ENCODE data around the gene ANKRD55. TPM values are rescaled to one million over a fixed set of nuclear protein-coding genes. Genes with fewer than 3 reads are reported as not detected.

Gene ANKRD55
- total and polyA plus RNA-seq, 2 of the 8 experiments (the other 6 are each of a cell fraction or from before 2014, with no cell fraction given): not detected

- H2BK15ac ChIP-seq (ENCODE audit: low read length): no peak overlapping the region
- no peak overlapping the region for H4K8ac ChIP-seq (ENCODE audit: extremely low read depth, insufficient read depth, low read length)
- H3K56ac ChIP-seq (replicated peaks; ENCODE audit: insufficient read length, low read depth, low read length): no peak overlapping the region
- H3K23ac ChIP-seq (ENCODE audit: insufficient read length): no peak overlapping the region
- H3K79me2 ChIP-seq (ENCODE audit: control insufficient read depth in 1 of 2, insufficient read depth in 2 of 2, low read length in 2 of 2): no peaks in the 10 kb centered on the region
- 87% methylated on average over 3 of the region's 3 CpGs; no CpG with 5 or more reads in 1 of the 2 experiments for WGBS, 2 experiments (ENCODE audit: extremely low coverage in 1 of 2, insufficient coverage in 1 of 2, insufficient read length in 1 of 2, insufficient replicate concordance in 2 of 2, low coverage in 1 of 2, low lambda C conversion rate in 2 of 2, missing lambda C conversion rate in 1 of 2)
- ChIA-PET CTCF (ENCODE audit: partially characterized antibody) (no interaction called here), POLR2A (ENCODE audit: partially characterized antibody) (no interaction called here)
- H3K27ac ChIP-seq (ENCODE audit: low read depth, low read length): no peak overlapping the region
- H2BK20ac ChIP-seq (ENCODE audit: low read length): no peak overlapping the region
- H4K91ac ChIP-seq (replicated peaks; ENCODE audit: insufficient read length, low read length): no peak overlapping the region
- H4K20me1 ChIP-seq (replicated peaks in 1 of 2; ENCODE audit: control insufficient read depth in 1 of 2, insufficient read depth in 2 of 2, low read length in 2 of 2): no peaks in the 10 kb centered on the region
- TF ChIP-seq TCF12 (IDR thresholded peaks at IDR 0.05; ENCODE audit: low read depth, low read length) (no peak), SIN3A (conservative IDR thresholded peaks at IDR 0.05 in 1 of 2, IDR thresholded peaks at IDR 0.05 in 1 of 2; ENCODE audit: low read depth in 1 of 2, low read length in 2 of 2) (no peak), RAD21 (IDR thresholded peaks at IDR 0.05 in 1 of 2, conservative IDR thresholded peaks at IDR 0.05 in 1 of 2; ENCODE audit: low read depth in 2 of 2, low read length in 2 of 2) (no peak), SP2 (IDR thresholded peaks at IDR 0.05; ENCODE audit: low read length) (no peak), SIX5 (IDR thresholded peaks at IDR 0.05; ENCODE audit: low read depth, low read length) (no peak), RFX5 (IDR thresholded peaks at IDR 0.05; ENCODE audit: borderline replicate concordance, low read depth, low read length) (no peak), GTF2F1 (IDR thresholded peaks at IDR 0.05; ENCODE audit: borderline replicate concordance, low read depth, low read length) (no peak), CEBPB (IDR thresholded peaks at IDR 0.05; ENCODE audit: low read depth, low read length) (no peak), EZH2 (IDR thresholded peaks at IDR 0.05; ENCODE audit: low read depth, low read length, severe bottlenecking) (no peak), SRF (IDR thresholded peaks at IDR 0.05; ENCODE audit: low read depth, low read length) (no peak), CHD1 (IDR thresholded peaks at IDR 0.05; ENCODE audit: low read depth, low read length) (no peak), POU5F1 (IDR thresholded peaks at IDR 0.05; ENCODE audit: low read depth, low read length) (no peak)
- no peak overlapping the region for H2BK12ac ChIP-seq (ENCODE audit: low read depth, low read length)
- H3K9me3 ChIP-seq (ENCODE audit: insufficient read depth in 2 of 2, low read depth in 1 of 2, low read length in 1 of 2): peaks cover 4 to 8% of the 10 kb centered on the region in 2 experiments; a peak in 3 of 4 replicates
- no peak for FAIRE-seq
- no peak overlapping the region for H3K18ac ChIP-seq (ENCODE audit: extremely low read depth, low read length)
- no peak for DNase-seq (ENCODE audit: low read depth in 1 of 2, low spot score in 2 of 2)
- no peaks in the 10 kb centered on the region for H3K36me3 ChIP-seq (ENCODE audit: control insufficient read depth in 2 of 4, insufficient read depth in 4 of 4, low read length in 3 of 4)
- no peak overlapping the region for H3K4me3 ChIP-seq (ENCODE audit: extremely low read depth in 1 of 4, insufficient read depth in 2 of 4, low read depth in 3 of 4, low read length in 4 of 4)
- H2AK5ac ChIP-seq (ENCODE audit: low read depth, low read length): no peak overlapping the region
- H2AFZ ChIP-seq (ENCODE audit: low read length): no peak overlapping the region
- H3K4me1 ChIP-seq (replicated peaks in 1 of 4; ENCODE audit: control insufficient read depth in 3 of 4, insufficient read depth in 4 of 4, low read length in 3 of 4): no peaks in the 10 kb centered on the region
- H3K23me2 ChIP-seq (ENCODE audit: low read depth, low read length): no peaks in the 10 kb centered on the region
- H2BK5ac ChIP-seq (ENCODE audit: low read depth, low read length): no peak overlapping the region
- no peak overlapping the region for H2BK120ac ChIP-seq (replicated peaks; ENCODE audit: low read depth, low read length)
- H3K4ac ChIP-seq (replicated peaks; ENCODE audit: insufficient read length, low read depth, low read length): no peak overlapping the region
- H3K4me2 ChIP-seq (ENCODE audit: insufficient read depth in 1 of 2, low read depth in 2 of 2, low read length in 2 of 2): no peak overlapping the region
- no peak overlapping the region for H3K9ac ChIP-seq (replicated peaks in 1 of 4; ENCODE audit: extremely low read depth in 1 of 4, low read depth in 3 of 4, low read length in 3 of 4)
- H3K27me3 ChIP-seq (replicated peaks in 1 of 4; ENCODE audit: control insufficient read depth in 3 of 4, extremely low read depth in 1 of 4, insufficient read depth in 3 of 4, low read length in 3 of 4): no peaks in the 10 kb centered on the region
- H3K79me1 ChIP-seq (ENCODE audit: low read depth, low read length): no peaks in the 10 kb centered on the region
- no peak overlapping the region for H4K5ac ChIP-seq (ENCODE audit: insufficient read length, low read depth, low read length)
- no peak overlapping the region for H3K14ac ChIP-seq (ENCODE audit: insufficient read length)
Observed at GRCh38 chr5:56247592-56247991, 14.5 kb upstream of the ANKRD55 start.
